NCI-H128 (cell line): ENCODE results near the gene CCDC191.

Experiments used
- DNase-seq: peaks from one replicate; lab custom pipeline; 2025; ENCODE audit not compliant: unreplicated experiment; lab: John Stamatoyannopoulos, UW

The CCDC191 gene

GRCh38 chr3:114060906-114061655, 4.8 kb upstream of the CCDC191 start:
- no peak for DNase-seq

DNA sequence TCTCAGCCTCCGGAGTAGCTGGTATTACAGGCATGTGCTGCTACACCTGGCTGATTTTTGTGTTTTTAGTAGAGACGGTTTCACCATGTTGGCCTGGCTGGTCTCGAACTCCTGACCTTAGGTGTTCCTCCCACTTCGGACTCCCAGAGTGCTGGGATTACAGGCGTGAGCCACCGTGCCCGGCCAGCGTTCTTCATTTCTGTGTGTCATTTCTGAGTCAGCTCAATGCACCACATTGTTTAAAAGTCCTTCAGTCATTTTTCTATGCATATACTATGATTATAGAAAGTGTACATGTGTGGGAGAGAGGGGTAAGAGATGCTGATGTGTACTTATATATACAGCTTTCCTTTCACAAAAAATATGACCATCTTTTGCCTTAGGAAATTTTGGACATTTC, 2.3 kb upstream of the CCDC191 start:
- DNase-seq: no peak

DNA sequence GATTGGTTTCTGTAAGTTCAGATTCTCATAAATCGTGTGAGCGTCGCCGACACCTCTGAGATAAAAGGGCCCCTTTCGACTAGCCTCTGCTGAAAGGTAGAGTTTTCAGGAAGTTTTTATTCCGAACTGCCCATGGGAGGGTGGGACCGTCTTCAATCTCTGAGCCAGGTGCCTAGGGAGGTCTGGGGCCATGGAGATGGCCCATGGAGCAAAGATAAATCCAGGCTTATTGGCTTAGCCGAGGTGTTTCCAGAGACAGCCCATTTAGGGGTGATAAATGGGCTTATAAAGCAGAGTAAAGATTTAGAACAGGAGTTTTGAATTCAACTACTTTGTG, 653 bp upstream of the CCDC191 start:
- DNase-seq: no peak

GRCh38 chr3:114052216-114052615, 4.1 kb downstream of the CCDC191 start:
- no peak for DNase-seq

- no peak for DNase-seq
Measured at GRCh38 chr3:114043205-114043604, 13.1 kb downstream of the CCDC191 start.

DNA sequence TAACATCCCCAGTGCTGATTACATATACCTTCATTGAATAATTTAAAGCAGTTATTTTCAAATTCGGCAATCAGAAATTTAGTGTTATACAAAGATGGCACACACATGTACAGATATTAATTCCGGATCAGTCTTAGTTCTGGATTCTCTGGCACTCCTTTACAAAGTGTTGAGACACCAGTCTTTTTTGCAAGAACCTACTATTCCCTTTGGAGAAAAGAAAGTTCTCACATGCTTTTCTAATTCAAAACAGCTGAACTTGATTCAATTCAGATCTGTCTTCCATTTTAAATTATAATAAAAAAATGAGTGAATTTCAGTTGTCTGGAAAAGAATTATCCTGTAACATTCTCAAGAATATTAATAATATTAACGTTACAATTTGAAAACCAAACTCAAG, 20.4 kb downstream of the CCDC191 start:
- no peak for DNase-seq

DNA sequence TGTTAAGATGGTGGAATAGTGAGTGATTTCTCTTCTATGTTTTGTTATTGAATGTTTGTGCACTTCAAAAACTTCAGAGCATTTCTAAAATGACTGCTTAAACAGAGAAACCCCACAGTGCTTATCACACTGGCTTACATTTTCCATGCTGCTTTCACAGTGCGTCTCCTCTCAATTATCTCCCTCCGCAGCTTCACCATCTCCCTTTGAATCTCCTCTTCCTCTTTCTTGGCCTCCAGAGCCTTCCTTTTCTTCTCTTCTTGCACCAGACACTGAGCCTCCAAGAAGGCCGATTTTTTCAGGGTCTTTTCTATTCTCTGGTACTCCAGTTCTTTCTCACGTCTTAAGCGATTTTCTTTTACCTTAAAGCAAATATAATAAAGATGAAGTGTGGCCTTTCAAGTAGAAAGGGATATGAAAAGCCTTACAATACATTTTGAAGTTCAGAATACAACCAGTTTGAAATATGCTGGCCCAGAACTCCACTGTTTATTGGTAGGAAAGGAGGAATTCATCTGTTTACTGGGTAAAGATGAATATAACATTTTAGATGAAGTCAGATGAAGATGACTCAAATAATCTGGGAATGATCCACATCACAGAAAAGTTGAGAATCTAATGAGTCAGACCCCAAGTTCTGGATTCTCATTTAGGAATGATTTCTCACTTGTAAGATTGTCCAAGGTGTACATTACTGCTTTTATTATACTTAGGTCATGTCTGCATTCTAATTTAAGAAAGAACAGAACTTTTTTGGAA, 21.4 kb downstream of the CCDC191 start:
- no peak for DNase-seq

DNA sequence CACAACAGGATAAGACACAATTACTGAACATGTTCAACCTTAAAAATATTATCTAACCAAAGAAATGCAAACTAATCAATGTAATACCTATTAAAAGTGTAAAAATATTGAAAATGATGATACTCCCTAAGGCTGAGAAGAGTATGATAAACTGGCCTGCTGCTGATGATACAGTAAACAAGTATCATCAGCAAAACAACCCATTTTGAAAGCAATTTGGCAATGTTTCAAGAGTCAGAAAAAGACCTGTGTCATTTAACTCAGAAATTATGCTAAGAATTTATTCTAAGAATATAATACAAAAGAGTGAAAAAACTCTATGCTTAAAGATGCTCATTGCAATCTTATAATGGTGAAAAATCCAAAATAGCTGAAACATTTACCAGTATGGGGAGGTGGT, 22.1 kb downstream of the CCDC191 start:
- no peak for DNase-seq

- DNase-seq: no peak
Measured at GRCh38 chr3:114033721-114034120, 22.6 kb downstream of the CCDC191 start.

GRCh38 chr3:114026331-114026730, 30.0 kb downstream of the CCDC191 start:
- no peak for DNase-seq

DNA sequence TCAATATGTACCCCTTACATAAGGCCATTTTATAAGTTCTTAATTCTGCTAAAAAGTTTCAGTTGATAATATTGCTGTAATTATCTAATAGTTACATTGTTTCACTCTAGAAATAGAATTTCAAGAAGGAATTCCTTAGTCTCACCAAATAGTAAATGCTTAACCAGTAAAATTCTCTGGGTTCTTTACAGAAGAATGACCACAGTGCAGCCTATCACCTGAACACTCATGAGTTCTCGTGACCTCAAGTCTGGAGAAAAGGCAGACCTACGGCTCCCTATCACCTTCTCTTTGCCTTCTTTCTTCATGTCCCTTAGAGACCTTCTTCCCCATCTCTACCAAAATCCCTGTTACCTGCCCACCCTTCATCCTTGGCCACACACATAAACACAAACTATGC, 30.9 kb downstream of the CCDC191 start:
- no peak for DNase-seq

- no peak for DNase-seq
Measured at GRCh38 chr3:114022145-114022802, 34.1 kb downstream of the CCDC191 start.

DNA sequence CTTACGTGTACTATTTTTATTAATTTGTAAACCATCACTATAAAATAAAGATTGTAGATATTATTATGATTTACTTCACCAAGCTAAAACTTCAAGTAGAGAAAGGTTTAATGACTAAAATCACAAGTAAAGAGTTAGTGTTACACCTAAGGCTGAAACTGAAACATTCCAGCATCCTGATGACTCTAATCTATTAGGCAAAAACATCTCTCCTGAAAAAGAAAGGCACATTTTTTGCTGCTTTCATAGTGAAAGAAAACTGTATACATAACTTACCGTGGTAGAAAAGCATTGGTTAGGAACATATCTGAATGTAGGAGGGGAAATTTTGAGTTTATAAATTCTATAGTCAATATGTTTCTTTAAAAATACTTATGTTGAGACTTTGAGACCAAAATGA, 35.4 kb downstream of the CCDC191 start:
- DNase-seq: no peak

DNA sequence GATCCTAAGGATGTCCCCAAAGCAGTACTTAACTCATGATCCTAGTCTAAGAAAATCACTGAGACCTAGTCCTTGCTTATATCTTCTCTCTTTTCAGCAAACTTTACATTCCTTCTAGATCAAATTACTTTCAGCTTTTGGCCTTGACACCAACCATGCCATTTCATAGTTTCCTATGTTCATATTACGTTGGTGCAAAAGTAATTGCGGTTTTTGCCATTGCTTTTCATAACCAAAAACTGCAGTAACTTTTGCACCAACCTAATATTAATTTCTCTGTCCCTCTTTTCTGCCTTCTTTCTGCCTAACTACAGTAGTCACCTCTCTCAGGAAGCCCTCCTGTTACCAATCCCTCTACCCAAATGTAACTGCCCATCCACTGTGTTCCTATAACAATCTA, 36.8 kb downstream of the CCDC191 start:
- DNase-seq: no peak

DNA sequence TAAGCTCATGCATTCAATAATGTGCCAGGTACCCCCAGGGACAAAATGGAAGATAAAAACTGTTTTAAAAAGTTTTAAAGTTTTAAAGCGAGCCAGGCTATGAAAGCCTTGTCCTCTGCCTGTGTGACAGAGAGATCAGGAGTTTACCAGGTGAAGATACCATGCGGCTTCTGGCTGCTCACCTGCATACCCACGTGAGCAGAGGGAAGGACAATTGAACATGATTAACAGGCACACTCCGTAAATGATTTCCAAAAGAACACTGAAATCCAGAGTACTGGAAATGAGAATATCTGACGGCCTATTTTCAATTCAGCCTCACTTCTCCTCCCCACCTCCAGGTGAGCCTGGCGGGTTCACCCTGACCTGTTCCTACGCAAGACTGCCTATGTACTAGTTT, 42.1 kb downstream of the CCDC191 start:
- no peak for DNase-seq

DNA sequence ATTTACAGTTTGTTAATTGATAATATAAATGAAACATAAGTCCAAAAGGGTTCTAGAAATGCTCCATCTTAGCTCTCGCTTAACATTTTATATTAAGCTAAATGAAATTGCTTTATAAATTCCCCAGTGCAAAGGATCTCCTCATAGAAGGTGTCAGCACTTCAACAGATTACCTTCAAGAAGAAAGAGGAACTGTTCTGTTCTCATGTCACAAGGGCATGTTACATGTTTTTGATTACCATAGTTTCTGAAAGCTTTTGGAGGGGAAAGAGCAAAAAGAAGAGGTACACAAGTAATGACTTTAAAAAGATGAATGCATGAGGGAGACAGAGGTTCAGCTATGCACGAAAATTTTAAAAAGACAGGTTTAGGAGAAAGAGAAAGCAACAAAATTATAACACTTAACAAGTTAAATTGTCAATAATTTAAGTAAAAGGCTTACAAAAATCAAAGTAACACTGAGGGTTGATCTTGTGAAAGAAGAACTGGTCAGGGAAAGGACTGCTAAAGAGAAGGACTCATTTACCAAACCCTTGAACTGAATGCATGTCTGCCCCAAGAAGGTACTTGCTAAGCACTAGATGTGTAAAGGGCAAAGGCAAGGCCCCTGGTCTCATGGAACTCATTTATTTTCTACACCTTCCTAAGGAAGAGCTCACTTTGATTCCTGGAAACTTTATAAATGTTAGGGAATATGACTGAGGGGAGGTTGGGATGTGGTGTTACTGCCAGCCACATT, 45.1 kb downstream of the CCDC191 start:
- no peak for DNase-seq

- DNase-seq: no peak
Measured at GRCh38 chr3:114005481-114005880, 50.8 kb downstream of the CCDC191 start.

GRCh38 chr3:113985541-113985940, 70.8 kb downstream of the CCDC191 start:
- no peak for DNase-seq

GRCh38 chr3:113983544-113983943, 72.8 kb downstream of the CCDC191 start:
- no peak for DNase-seq

GRCh38 chr3:113981803-113982202, 74.5 kb downstream of the CCDC191 start:
- DNase-seq: no peak

DNA sequence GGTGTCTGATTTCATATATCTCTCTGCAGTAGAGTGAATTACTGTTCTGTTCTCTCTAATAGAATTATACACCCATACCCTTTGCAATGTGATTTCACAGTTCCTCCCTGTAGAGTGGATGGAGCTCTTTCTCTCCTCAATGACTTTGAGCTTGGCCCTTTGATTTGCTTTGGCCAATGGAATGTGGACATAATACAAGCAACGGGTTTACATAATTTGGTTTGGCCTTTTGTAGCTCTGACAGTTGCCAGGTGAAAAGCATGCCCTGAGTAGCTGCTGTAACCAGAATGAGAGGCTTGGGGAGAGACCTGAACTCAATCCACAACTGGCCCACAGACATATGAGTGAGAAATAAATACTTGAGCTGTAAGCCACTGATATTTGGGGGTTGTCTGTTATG, 76.4 kb downstream of the CCDC191 start:
- no peak for DNase-seq

DNA sequence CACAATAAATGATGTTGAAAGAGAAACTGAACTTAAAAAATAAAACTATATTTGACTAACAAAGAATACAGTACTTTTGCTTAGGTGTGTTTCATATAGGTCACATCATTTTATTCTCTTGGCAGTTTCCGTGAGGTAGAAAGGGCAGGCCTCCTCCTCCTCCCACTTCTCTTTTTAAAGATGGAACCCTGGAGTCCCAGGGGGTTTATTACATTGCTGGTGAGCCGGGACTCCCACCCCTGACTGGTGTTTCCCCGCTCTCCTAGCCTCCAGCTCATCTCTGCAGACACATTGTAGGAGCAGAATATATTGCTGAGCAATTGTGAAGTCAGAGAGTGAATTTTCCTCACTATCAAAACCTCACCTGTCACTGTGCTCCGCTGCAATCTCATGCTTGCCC, 78.5 kb downstream of the CCDC191 start:
- DNase-seq: no peak
